K562 (cell line): ENCODE measurements around the gene RHOF. TPM values are rescaled to one million over a fixed set of nuclear protein-coding genes. Genes with fewer than 3 reads are reported as not detected.

ENCODE experiments used
- CBX2 ChIP-seq: fragments of 200-600 bp; sonication (generic); IDR thresholded peaks from one replicate; pipeline ENCODE4 v1.6.1; 2012; ENCODE audit warnings: mild to moderate bottlenecking, low read length, inconsistent platforms; ENCODE audit not compliant: insufficient read depth, poor library complexity, severe bottlenecking
- CHD2 ChIP-seq: IDR thresholded peaks from 2 replicates; pipeline ENCODE4 v1.6.1; 2011; ENCODE audit warnings: low read depth, low read length
- CHD4 ChIP-seq: fragments of 200-600 bp; sonication (generic); IDR thresholded peaks from 3 replicates; pipeline ENCODE4 v1.6.1; 2012; ENCODE audit warnings: low read depth, mild to moderate bottlenecking, mixed read lengths, low read length, inconsistent platforms; ENCODE audit not compliant: insufficient read depth, insufficient replicate concordance, poor library complexity, severe bottlenecking
- HDAC6 ChIP-seq: IDR thresholded peaks from 2 replicates; pipeline ENCODE4 v1.6.1; 2012; ENCODE audit warnings: low read depth, mild to moderate bottlenecking, control low read depth, inconsistent platforms, low read length, moderate library complexity
- HMG20B ChIP-seq: fragments of 250-450 bp; sonication (Bioruptor Pico); IDR thresholded peaks from 2 replicates; pipeline ENCODE4 v1.5.0; 2021; ENCODE audit warnings: mild to moderate bottlenecking
- HNRNPH1 ChIP-seq: fragments of 200-400 bp; formaldehyde crosslinking; optimal IDR thresholded peaks from 2 replicates; pipeline ENCODE3; 2017; ENCODE audit warnings: low read depth, mild to moderate bottlenecking, low read length, moderate library complexity
- LCOR ChIP-seq: sonication (generic); formaldehyde crosslinking; IDR thresholded peaks from 2 replicates; pipeline ENCODE4 v1.8.0; 2022; ENCODE audit warnings: mild to moderate bottlenecking, missing genetic modification reagents
- MCM3 ChIP-seq: fragments of 450-650 bp; IDR thresholded peaks from 2 replicates; pipeline ENCODE4 v1.6.1; 2016
- MYC ChIP-seq, 2 experiments: fragments of 250-450 bp in 1 of 2; sonication (Bioruptor Pico) in 1 of 2; IDR thresholded peaks; 2 replicates each; pipeline versions ENCODE4 v1.5.1 to v1.6.1; 2012 to 2021; ENCODE audit warnings: low read depth in 2 of 2, borderline replicate concordance in 1 of 2, improper control_type of control experiment in 1 of 2, low read length in 1 of 2, mild to moderate bottlenecking in 1 of 2, moderate library complexity in 1 of 2
- NKRF ChIP-seq: fragments of 450-650 bp; IDR thresholded peaks from 2 replicates; pipeline ENCODE4 v1.6.1; 2016; ENCODE audit warnings: borderline replicate concordance
- PHF20 ChIP-seq: fragments of 450-650 bp; IDR thresholded peaks from 2 replicates; pipeline ENCODE4 v1.6.1; 2018; ENCODE audit not compliant: partially characterized antibody
- RFX1 ChIP-seq: fragments of 450-650 bp; IDR thresholded peaks from 2 replicates; pipeline ENCODE4 v1.6.1; 2016; ENCODE audit warnings: mild to moderate bottlenecking, moderate library complexity
- SIX5 ChIP-seq, 2 experiments: IDR thresholded peaks; 2 replicates each; pipeline ENCODE4 v1.6.1; 2011; ENCODE audit warnings: low read length in 2 of 2, borderline replicate concordance in 1 of 2, low read depth in 1 of 2, mild to moderate bottlenecking in 1 of 2, moderate library complexity in 1 of 2; ENCODE audit not compliant: insufficient read depth in 1 of 2
- SMAD3 ChIP-seq: fragments of 450-650 bp; formaldehyde crosslinking; conservative IDR thresholded peaks from 2 replicates; pipeline ENCODE4 v1.4.0; 2020; ENCODE audit warnings: mild to moderate bottlenecking
- SMARCE1 ChIP-seq: fragments of 450-650 bp; IDR thresholded peaks from 2 replicates; pipeline ENCODE4 v1.7.1; 2016; ENCODE audit warnings: mild to moderate bottlenecking
- SP1 ChIP-seq: sonication (generic); formaldehyde crosslinking; IDR thresholded peaks from 2 replicates; pipeline ENCODE4 v1.8.1; 2022; ENCODE audit warnings: mild to moderate bottlenecking, missing genetic modification reagents
- TRIM24 ChIP-seq, 2 experiments: fragments of 450-650 bp; IDR thresholded peaks; 2 replicates each; pipeline ENCODE4 v1.6.1; 2016
- ZC3H11A ChIP-seq: IDR thresholded peaks from 2 replicates; pipeline ENCODE4 v1.6.1; 2012; ENCODE audit warnings: low read depth, low read length, improper control_type of control experiment
- ZMIZ1 ChIP-seq, 2 experiments: fragments of 150-350 bp in 1 of 2; IDR thresholded peaks; 2 replicates each; pipeline ENCODE4 v1.6.1; 2012 to 2016; ENCODE audit warnings: low read depth in 2 of 2, low read length in 2 of 2, mild to moderate bottlenecking in 1 of 2, moderate library complexity in 1 of 2
- ZNF12 ChIP-seq: sonication (generic); formaldehyde crosslinking; IDR thresholded peaks from 2 replicates; pipeline ENCODE4 v1.4.0; 2020; ENCODE audit warnings: mild to moderate bottlenecking, missing genetic modification reagents
- polyA plus RNA-seq, 8 experiments: library from polyadenylated mRNA; depleted of rRNA in 4 of 8; stranded (reverse) in 5 of 8; unstranded in 3 of 8; fragments of >200 nt; fragmentation: Nextera tagmentation in 2 of 8; fragmentation: Illumina TruSeq in 1 of 8; extraction: Ambion mirVana in 2 of 8; extraction: Trizol in 1 of 8; gene quantifications; 2 replicates each; pipeline versions ENCODE4 v1.2.1 to v1.2.3, GENCODE V29; 2011 to 2014; ENCODE audit warnings: inconsistent platforms in 1 of 8, missing spikeins in 1 of 8
- total RNA-seq, 7 experiments: library from RNA; depleted of rRNA in 6 of 7; stranded (reverse); fragments of >200 nt in 6 of 7; fragmentation: Illumina TruSeq in 2 of 7; extraction: Trizol in 2 of 7; gene quantifications; 2 replicates each; pipeline versions ENCODE4 v1.2.1 to v1.2.3, GENCODE V29; 2011 to 2021; ENCODE audit warnings: low replicate concordance in 1 of 7
- TF ChIP-seq, protein P1 (sequence below): fragments of 250-450 bp; sonication (Bioruptor Pico); IDR thresholded peaks from 2 replicates; pipeline ENCODE4 v1.4.0; 2020; ENCODE audit warnings: mild to moderate bottlenecking, moderate library complexity

RHOF gene
- total and polyA plus RNA-seq, 9 of the 15 experiments (the other 6 are each of a cell fraction or from before 2014, with no cell fraction given) = 0.13 to 10.1 (median 4.0) TPM

- TF ChIP-seq SIX5 (IDR thresholded peaks at IDR 0.05; ENCODE audit: borderline replicate concordance in 1 of 2, insufficient read depth in 1 of 2, low read depth in 1 of 2, low read length in 2 of 2) = no peak
- TF ChIP-seq LCOR = peak; percentile 91
- TF ChIP-seq ZMIZ1 (IDR thresholded peaks at IDR 0.05; ENCODE audit: low read depth in 2 of 2, low read length in 2 of 2) = peak in 1 of 2 experiments; percentile 53; a peak in 2 of 4 replicates
- TF ChIP-seq, protein P1, sequence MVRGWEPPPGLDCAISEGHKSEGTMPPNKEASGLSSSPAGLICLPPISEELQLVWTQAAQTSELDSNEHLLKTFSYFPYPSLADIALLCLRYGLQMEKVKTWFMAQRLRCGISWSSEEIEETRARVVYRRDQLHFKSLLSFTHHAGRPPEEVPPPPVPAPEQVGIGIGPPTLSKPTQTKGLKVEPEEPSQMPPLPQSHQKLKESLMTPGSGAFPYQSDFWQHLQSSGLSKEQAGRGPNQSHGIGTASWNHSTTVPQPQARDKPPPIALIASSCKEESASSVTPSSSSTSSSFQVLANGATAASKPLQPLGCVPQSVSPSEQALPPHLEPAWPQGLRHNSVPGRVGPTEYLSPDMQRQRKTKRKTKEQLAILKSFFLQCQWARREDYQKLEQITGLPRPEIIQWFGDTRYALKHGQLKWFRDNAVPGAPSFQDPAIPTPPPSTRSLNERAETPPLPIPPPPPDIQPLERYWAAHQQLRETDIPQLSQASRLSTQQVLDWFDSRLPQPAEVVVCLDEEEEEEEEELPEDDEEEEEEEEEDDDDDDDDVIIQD (CRISPR knock-in tag) = no peak
- peak; percentile 95 for TF ChIP-seq SP1 (CRISPR knock-in tag)
- no peak for TF ChIP-seq CBX2
- TF ChIP-seq HDAC6 = no peak
- TF ChIP-seq HMG20B (CRISPR knock-in tag) = no peak
- peak; percentile 44; the same call in 1 of the 2 replicates for TF ChIP-seq CHD2
- TF ChIP-seq CHD4 = peak; percentile 54
- TF ChIP-seq MYC (IDR thresholded peaks at IDR 0.05; ENCODE audit: low read depth, low read length) = peak; percentile 79
- peak; percentile 67; the same call in 1 of the 2 replicates for TF ChIP-seq MYC (CRISPR knock-in tag; IDR thresholded peaks at IDR 0.05; ENCODE audit: borderline replicate concordance, low read depth)
- no peak for TF ChIP-seq HNRNPH1
- TF ChIP-seq TRIM24 (IDR thresholded peaks at IDR 0.05) = no peak; a peak in 2 of 4 replicates
- TF ChIP-seq SMARCE1 = no peak
- peak; percentile 70; the same call in 1 of the 2 replicates for TF ChIP-seq SMAD3 (CRISPR knock-in tag)
- no peak for TF ChIP-seq NKRF
- no peak for TF ChIP-seq ZC3H11A
- TF ChIP-seq ZNF12 (CRISPR knock-in tag) = no peak
- peak; percentile 42 for TF ChIP-seq PHF20
- no peak for TF ChIP-seq RFX1
- TF ChIP-seq MCM3 = no peak
Measured at GRCh38 chr12:121793838-121794533, 498 bp upstream of the RHOF start (continued).
